Measurements from ENCODE around the gene MYH14.

MYH14 gene

DNA sequence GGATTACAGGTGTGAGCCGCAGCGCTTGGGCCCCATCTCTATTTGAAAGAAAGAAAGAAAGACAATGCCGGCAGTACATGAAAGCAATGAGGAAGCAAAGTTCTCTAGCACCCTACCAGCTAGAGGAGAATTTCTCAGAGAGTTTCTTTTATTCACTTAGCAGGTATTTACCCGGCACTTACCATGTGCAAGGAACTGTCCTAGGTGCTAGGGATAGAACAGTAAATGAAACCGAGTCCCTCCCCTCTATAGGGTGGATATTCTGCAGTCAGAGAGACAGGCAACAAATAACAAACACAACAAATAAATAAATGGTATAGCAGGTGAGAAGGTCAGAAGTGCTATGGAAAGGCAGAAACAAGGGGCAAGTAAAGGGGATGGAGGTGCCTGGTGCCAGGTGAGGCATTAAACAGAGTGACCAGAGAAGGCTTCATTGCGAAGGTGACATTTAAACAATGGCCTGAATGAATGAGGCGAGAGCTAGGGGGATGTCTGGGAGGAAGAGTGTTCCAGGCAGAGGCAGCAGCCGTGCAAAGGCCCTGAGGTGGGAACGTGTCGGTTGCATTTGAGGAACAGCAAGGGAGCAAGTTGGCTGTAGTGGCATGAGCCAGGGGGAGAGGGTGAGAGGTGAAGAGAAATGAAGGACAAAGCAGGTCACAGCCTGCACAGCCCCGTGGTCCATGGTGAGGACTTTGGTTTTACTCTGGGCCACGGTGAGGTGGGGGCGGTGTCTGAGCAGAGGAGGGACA, 10.8 kb upstream of the MYH14 start:
- DNase-seq (ENCODE audit: low read depth): no peak

DNA sequence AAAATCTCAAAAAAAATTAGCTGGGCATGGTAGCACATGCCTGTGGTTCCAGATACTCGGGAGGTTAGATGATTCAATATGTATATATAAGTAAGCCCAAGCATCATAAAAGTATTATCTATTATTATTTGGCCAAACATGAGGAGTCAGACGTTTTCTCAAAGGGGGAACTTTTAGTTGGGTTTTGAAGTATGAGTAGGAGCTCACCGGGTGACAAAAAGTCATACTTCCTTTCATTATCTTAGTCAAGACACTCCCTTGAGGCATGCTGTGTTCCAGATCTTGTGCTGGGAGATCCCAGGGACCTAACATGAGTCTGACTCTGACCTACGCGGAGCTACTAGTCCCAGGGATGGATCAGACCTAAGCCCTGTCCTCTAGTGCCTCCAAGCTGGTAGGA, 8.2 kb upstream of the MYH14 start:
- no peak for DNase-seq (ENCODE audit: low read depth)

DNA sequence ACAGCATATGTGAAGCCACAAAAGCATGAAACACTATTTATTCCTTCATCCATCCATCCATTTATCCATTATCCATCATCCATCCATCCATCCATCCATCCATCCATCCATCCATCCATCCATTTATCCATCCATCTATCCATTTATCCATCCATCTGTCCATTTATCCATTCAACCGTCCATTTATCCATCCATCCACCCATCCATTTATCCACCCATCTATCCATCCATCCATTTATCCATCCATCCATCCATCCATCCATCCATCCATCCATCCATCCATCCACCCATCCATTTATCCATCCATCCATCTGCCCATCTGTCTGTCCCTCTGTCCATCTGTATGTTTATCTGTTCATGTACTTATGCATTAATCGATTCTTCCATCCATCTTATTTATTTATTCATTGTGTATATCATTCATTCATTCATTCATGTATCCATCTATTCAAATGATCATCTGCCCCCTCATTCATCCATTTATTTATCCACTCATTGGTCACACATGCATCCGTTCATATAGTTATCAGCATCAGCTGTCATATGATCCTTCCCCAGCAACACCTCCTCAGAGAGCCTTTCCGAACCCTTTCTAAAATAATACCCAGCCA, 7.0 kb upstream of the MYH14 start:
- DNase-seq (ENCODE audit: low read depth): no peak

DNA sequence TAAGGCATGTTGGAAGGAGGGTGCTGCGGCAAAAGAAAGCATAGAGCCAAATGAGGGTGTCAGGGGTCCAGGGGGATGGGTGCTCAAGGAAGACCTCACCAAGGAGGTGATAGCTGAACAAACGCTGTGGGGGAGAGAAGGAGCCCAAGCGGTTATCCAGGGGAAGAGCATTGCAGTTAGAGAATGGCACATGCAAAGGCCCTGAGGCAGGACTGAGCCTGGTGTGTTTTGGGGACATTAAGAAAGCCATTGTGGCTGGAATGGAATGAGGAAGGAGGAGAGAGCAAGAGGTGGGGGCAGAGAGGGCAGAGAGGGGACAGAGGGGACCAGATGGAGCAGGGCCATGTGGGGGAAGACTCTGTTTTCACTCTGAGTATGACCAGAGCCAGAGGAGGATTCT, 6.1 kb upstream of the MYH14 start:
- no peak for DNase-seq (ENCODE audit: low read depth)

DNA sequence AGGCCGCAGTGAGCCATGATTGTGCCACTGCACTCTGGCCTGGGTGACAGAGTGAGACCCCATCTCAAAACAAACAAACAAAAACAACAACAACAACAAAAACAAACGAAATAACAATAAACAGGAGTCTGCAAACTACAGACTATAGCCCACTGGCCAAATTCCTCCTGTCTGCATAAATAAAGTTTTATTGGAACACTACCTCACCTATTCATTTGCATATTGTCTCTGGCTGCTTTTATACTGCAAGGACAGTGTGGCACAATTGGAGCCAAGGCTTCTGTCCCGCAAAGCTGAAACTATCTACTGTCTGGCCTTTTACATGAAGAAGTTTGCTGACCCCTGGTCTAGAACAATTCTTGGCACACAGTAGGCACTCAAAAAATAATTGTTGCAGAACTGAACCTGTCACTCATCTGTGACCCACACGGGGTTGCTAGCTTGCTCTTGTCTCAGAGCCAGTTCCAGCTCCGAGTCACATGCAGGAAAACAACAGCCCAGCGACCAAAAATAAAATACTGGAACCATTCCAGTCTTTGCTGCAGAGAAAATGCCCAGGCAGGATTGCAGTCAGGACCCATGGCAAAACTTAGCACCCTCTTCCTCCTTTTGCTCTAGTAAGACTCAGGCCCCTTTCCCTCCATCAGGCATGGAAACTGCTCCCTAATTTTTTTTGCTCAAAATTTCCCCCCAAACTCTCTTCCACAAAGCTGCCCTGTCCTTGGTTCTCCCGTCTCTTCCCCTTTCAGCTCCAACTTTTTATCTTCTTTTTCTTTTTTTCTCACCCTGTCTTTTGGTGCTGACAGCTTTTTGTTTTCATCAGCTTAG, 4.8 kb upstream of the MYH14 start:
- DNase-seq (ENCODE audit: low read depth): no peak

DNA sequence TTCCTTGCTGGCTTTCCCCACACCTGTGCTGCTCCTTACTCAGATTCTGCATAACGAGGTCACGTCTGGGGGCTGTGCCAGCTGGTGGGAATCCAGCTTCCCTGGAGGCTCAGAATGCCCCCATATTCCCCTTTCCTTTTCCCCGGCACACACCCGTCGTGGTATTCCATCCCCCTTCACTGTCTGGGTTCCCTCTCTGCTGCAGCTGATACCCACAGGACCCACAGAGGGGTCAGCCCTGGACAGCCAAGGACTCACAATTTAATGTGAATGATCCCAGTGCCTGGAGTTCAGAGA, 4.2 kb upstream of the MYH14 start:
- DNase-seq (ENCODE audit: low read depth): no peak

GRCh38 chr19:50202386-50202785, 1.0 kb upstream of the MYH14 start:
- no peak for DNase-seq (ENCODE audit: low read depth)

GRCh38 chr19:50202962-50203280, 501 bp upstream of the MYH14 start:
- DNase-seq (ENCODE audit: low read depth): no peak

- no peak for DNase-seq (ENCODE audit: low read depth)
Measured at GRCh38 chr19:50204081-50204428, 633 bp downstream of the MYH14 start.

- DNase-seq (ENCODE audit: low read depth): no peak
Measured at GRCh38 chr19:50204811-50205675, 1.6 kb downstream of the MYH14 start.

GRCh38 chr19:50205681-50206138, 2.3 kb downstream of the MYH14 start:
- DNase-seq (ENCODE audit: low read depth): no peak

DNA sequence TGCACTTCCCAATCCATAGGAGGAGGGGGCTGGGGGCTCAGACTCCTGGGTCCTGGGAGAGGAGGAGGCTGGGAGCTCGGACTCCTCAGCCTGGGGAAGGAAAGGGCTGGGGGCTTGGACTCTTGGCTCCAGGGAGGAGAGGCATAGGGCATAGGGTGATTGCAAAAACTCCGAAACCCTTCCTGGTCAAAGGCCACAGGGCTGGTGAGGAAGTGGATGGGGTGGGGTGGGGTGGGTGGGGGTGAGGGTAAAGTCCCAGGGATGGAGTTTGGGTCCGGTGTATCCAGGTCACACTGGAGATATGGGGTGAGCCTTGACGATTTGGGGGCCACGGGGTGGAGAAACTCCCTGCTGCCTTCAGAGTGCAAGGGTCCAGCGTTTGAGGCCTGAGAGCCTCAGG, 2.8 kb downstream of the MYH14 start:
- DNase-seq (ENCODE audit: low read depth): no peak

DNA sequence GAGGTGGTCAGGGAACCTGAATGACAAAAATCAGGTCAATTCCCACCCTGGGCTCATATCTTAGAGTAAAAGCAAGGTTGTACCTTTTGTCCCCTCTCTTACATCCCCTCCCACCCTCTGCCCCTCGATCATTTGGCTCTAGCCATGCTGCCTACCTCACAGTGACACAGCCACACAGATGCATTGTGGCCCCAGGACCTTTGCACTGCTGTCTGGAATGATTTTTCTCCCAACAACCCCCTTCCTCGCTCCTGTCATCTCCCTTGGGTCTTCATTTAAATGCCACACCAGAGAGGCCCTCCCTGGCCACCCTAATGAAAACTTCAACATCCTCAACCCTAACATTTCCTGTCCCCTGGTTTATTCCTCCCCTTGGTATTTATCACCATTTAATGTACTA, 4.3 kb downstream of the MYH14 start:
- DNase-seq (ENCODE audit: low read depth): no peak

- DNase-seq (ENCODE audit: low read depth): no peak
Measured at GRCh38 chr19:50209131-50209530, 5.7 kb downstream of the MYH14 start.

- DNase-seq (ENCODE audit: low read depth): no peak
Measured at GRCh38 chr19:50210425-50210824, 7.0 kb downstream of the MYH14 start.

GRCh38 chr19:50213925-50214324, 10.5 kb downstream of the MYH14 start:
- no peak for DNase-seq (ENCODE audit: low read depth)

- no peak for DNase-seq (ENCODE audit: low read depth)
Measured at GRCh38 chr19:50214699-50215543, 11.5 kb downstream of the MYH14 start.

DNA sequence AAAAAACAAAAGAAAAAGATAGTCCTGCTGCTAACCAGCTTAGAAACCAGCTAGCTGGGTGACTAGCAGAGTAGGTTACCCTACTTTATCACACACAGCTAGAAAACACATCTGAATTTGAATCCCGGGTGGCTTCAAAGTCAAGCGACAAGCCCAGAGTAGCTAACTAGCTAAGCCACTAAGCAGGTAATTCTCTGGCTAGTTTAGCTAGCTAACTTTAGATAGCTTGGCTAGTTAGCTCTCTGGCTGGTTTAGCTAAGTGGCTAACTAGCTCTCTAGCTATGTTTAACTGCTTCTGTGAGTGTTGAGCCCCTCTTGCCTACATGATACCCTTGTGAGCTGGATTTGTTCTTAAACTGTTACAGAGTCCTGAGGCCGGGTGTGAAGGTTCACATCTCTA, 12.4 kb downstream of the MYH14 start:
- DNase-seq (ENCODE audit: low read depth): no peak

DNA sequence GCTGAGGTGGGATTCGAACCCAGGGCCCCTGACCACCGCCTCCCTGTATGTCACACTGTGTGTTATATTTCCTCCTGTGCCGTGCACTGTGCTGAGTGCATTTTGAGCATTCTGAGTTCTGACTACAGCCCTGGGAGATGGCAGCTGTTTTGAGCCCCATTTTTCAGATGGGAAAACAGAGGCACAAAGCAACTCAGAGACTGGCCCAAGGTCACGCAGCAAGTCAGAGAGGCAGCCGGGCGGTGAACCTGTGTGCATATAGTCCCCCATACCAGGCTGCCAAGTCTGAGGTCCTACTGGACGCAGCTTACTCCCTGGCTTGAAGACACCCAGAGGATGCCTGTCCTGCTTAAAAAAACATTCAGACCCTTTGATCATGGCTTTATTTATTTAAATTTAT, 17.7 kb downstream of the MYH14 start:
- no peak for DNase-seq (ENCODE audit: low read depth)

GRCh38 chr19:50222691-50223438, 19.4 kb downstream of the MYH14 start:
- DNase-seq (ENCODE audit: low read depth): no peak

DNA sequence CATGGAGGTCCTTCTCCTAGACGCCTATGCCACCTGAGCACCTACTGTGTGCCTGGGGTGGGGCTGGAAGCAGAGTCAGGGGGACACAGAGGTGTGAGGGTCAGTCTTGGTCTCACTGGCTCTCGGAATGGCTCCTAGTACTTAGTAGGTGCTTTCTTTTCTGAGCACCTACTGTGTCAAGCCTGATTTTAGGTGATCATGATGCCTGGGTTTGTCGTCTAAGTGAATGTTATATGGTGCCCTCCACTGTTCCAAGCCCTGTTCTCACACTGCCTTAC, 20.0 kb downstream of the MYH14 start:
- DNase-seq (ENCODE audit: low read depth): no peak
